ENCODE results near the gene PKNOX2.

- TF ChIP-seq CTCF (IDR thresholded peaks at IDR 0.05): no peak
- no peak for TF ChIP-seq POLR2A (IDR thresholded peaks at IDR 0.05)
Measured at GRCh38 chr11:125253289-125253688, 88.7 kb downstream of the PKNOX2 start.

Data from ovary (tissue), 3 donors.